Uterus (tissue), 2 donors: ENCODE measurements around the gene TPM4.
"Not testable (repeated sequence)": the region's sequence is repeated elsewhere in the genome, so short reads cannot be mapped to it uniquely, and the experiment has no call there.

Source experiments
- CTCF ChIP-seq, 4 experiments: fragments of 200-600 bp in 2 of 4; fragments of 450-650 bp in 2 of 4; sonication (generic) in 2 of 4; IDR thresholded peaks; one replicate each; pipeline ENCODE4 v1.5.1; 2016 to 2019; ENCODE audit warnings: antibody characterized with exemption in 4 of 4, mild to moderate bottlenecking in 2 of 4, moderate library complexity in 1 of 4
- POLR2A ChIP-seq, 2 donors: fragments of 450-650 bp; IDR thresholded peaks; one replicate each; pipeline ENCODE4 v1.6.1; 2016; ENCODE audit warnings: antibody characterized with exemption in 2 of 2, mild to moderate bottlenecking in 1 of 2, moderate library complexity in 1 of 2

GRCh38 chr19:16099314-16099965 is 23.1 kb downstream of the TPM4 start:
- not testable (repeated sequence) for TF ChIP-seq CTCF, POLR2A (IDR thresholded peaks at IDR 0.05)
